Glutamatergic neuron (in vitro differentiated cells): Measurements from ENCODE around the gene RAB15. TPM values are rescaled to one million over a fixed set of nuclear protein-coding genes. Genes with fewer than 3 reads are reported as not detected.

Experiments used
- DNase-seq: peaks from one replicate; pipeline ENCODE4 v3.0.0; 2022
- H3K27ac Mint-ChIP-seq: one replicate; pipeline ENCODE4 v1.8.0; 2020; ENCODE audit warnings: mild to moderate bottlenecking, mixed read lengths, inconsistent platforms; ENCODE audit not compliant: unreplicated experiment
- H3K27me3 Mint-ChIP-seq: one replicate; pipeline ENCODE4 v1.8.0; 2020; ENCODE audit warnings: mild to moderate bottlenecking, moderate library complexity, mixed read lengths, inconsistent platforms; ENCODE audit not compliant: unreplicated experiment
- H3K36me3 Mint-ChIP-seq: one replicate; pipeline ENCODE4 v1.8.0; 2020; ENCODE audit warnings: mild to moderate bottlenecking, mixed read lengths, inconsistent platforms; ENCODE audit not compliant: unreplicated experiment
- H3K4me1 Mint-ChIP-seq: one replicate; pipeline ENCODE4 v1.8.0; 2020; ENCODE audit warnings: mild to moderate bottlenecking, low read depth, mixed read lengths, inconsistent platforms; ENCODE audit not compliant: unreplicated experiment
- H3K4me3 Mint-ChIP-seq: one replicate; pipeline ENCODE4 v1.8.0; 2020; ENCODE audit warnings: mild to moderate bottlenecking, mixed read lengths, inconsistent platforms; ENCODE audit not compliant: unreplicated experiment
- H3K9me3 Mint-ChIP-seq: one replicate; pipeline ENCODE4 v1.8.0; 2020; ENCODE audit warnings: mild to moderate bottlenecking, moderate library complexity, mixed read lengths, inconsistent platforms; ENCODE audit not compliant: unreplicated experiment
- CTCF ChIP-seq: fragments of 200-600 bp; sonication (generic); IDR thresholded peaks from one replicate; pipeline ENCODE4 v1.5.0; 2021; ENCODE audit not compliant: partially characterized antibody, unreplicated experiment
- total RNA-seq: library from RNA; stranded (reverse); fragmentation: NEBNext Ultra II Directional; extraction: Animal tissue kit (Norgen Biotek cat#: 25700); gene quantifications from one replicate; pipeline ENCODE4 v1.2.1, GENCODE V29; 2021; ENCODE audit not compliant: unreplicated experiment

Gene RAB15
- total RNA-seq, 1 donor from 2014 or later = 79.5 TPM

GRCh38 chr14:64968651-64969050, 3.5 kb downstream of the RAB15 start:
- peak overlapping the region; percentile 90 for H3K27ac Mint-ChIP-seq

GRCh38 chr14:64968167-64968566, 4.0 kb downstream of the RAB15 start:
- no peak for TF ChIP-seq CTCF
- H3K36me3 Mint-ChIP-seq = peaks cover 4% of the 10 kb centered on the region
- peaks cover 25% of the 10 kb centered on the region for H3K4me1 Mint-ChIP-seq
- peak overlapping the region; percentile 72 for H3K4me3 Mint-ChIP-seq
- peak overlapping the region; percentile 90 for H3K27ac Mint-ChIP-seq
- H3K27me3 Mint-ChIP-seq = peaks cover 13% of the 10 kb centered on the region
- H3K9me3 Mint-ChIP-seq = peaks cover 2% of the 10 kb centered on the region
- no peak for DNase-seq

More at GRCh38 chr14:64968651-64969050, 3.5 kb downstream of the RAB15 start:
- no peak for DNase-seq
- peak overlapping the region; percentile 72 for H3K4me3 Mint-ChIP-seq
- H3K36me3 Mint-ChIP-seq = peaks cover 4% of the 10 kb centered on the region
- TF ChIP-seq CTCF = no peak
- peaks cover 13% of the 10 kb centered on the region for H3K27me3 Mint-ChIP-seq
- H3K4me1 Mint-ChIP-seq = peaks cover 25% of the 10 kb centered on the region
- peaks cover 2% of the 10 kb centered on the region for H3K9me3 Mint-ChIP-seq

GRCh38 chr14:64966976-64967375, 5.2 kb downstream of the RAB15 start:
- DNase-seq = no peak
- no peak for TF ChIP-seq CTCF
- H3K9me3 Mint-ChIP-seq = peaks cover 2% of the 10 kb centered on the region
- H3K27me3 Mint-ChIP-seq = peaks cover 10% of the 10 kb centered on the region
- peaks cover 4% of the 10 kb centered on the region for H3K36me3 Mint-ChIP-seq
- H3K27ac Mint-ChIP-seq = no peak overlapping the region
- H3K4me1 Mint-ChIP-seq = peaks cover 25% of the 10 kb centered on the region
- peak overlapping the region; percentile 47 for H3K4me3 Mint-ChIP-seq

GRCh38 chr14:64965356-64966000, 6.7 kb downstream of the RAB15 start:
- peaks cover 4% of the 10 kb centered on the region for H3K36me3 Mint-ChIP-seq
- H3K27me3 Mint-ChIP-seq = peaks cover 10% of the 10 kb centered on the region
- H3K4me1 Mint-ChIP-seq = peaks cover 22% of the 10 kb centered on the region
- no peak for DNase-seq
- TF ChIP-seq CTCF = no peak
- no peak overlapping the region for H3K27ac Mint-ChIP-seq
- peaks cover 2% of the 10 kb centered on the region for H3K9me3 Mint-ChIP-seq
- peak overlapping the region; percentile 14 for H3K4me3 Mint-ChIP-seq

- TF ChIP-seq CTCF = no peak
- H3K27ac Mint-ChIP-seq = no peak overlapping the region
Observed at GRCh38 chr14:64963611-64964010, 8.5 kb downstream of the RAB15 start.

More at GRCh38 chr14:64963611-64964010, 8.5 kb downstream of the RAB15 start:
- H3K4me3 Mint-ChIP-seq = no peak overlapping the region
- peaks cover 2% of the 10 kb centered on the region for H3K9me3 Mint-ChIP-seq
- peaks cover 4% of the 10 kb centered on the region for H3K36me3 Mint-ChIP-seq
- DNase-seq = no peak
- peaks cover 15% of the 10 kb centered on the region for H3K4me1 Mint-ChIP-seq
- H3K27me3 Mint-ChIP-seq = peaks cover 4% of the 10 kb centered on the region
